Erythroblast (primary cell): ENCODE measurements around the gene COL5A1.

Experiments used
- GATA1 ChIP-seq: IDR thresholded peaks from 2 replicates; pipeline ENCODE4 v1.6.1; 2011; ENCODE audit warnings: low read depth, mild to moderate bottlenecking, control low read depth, low read length, moderate library complexity
- POLR2A ChIP-seq: IDR thresholded peaks from 2 replicates; pipeline ENCODE4 v1.6.1; 2011; ENCODE audit warnings: mild to moderate bottlenecking, low read length

- TF ChIP-seq POLR2A: no peak
- TF ChIP-seq GATA1: no peak
Observed at GRCh38 chr9:134839455-134840125, 198.0 kb downstream of the COL5A1 start.
